Measurements from ENCODE around the gene C9orf43. TPM values are rescaled to one million over a fixed set of nuclear protein-coding genes. Genes with fewer than 3 reads are reported as not detected.
"Not testable (repeated sequence)": the region's sequence is repeated elsewhere in the genome, so short reads cannot be mapped to it uniquely, and the experiment has no call there.

Gene C9orf43
- polyA plus RNA-seq, 1 experiment: 0.23 TPM

GRCh38 chr9:113401027-113401792, 9.3 kb upstream of the C9orf43 start, which contains the start of gene ALAD:
TSS of gene ALAD (minus strand) at chr9:113401284. CDS start at chr9:113393559, 7,725 bp downstream.
- CTCF ChIA-PET: interaction anchor here (0.5 to 10.2 kb wide), 27 partner anchors 8 to 1972 kb away, joined by 3 to 74 read pairs (median 4); partner anchors contain the start of genes BSPRY, C9orf43, CDC26 and HDHD3
- Histone ChIP-seq H3K36me3 (ENCODE audit: control insufficient read depth, insufficient read depth, low read length) (no peaks in the 10 kb centered on the region), H3K27me3 (ENCODE audit: control insufficient read depth, insufficient read depth, low read length) (no peaks in the 10 kb centered on the region), H3K4me3 (ENCODE audit: low read depth, low read length) (peak within 1 kb of the TSS; percentile 76)
- peak; percentile 95 for TF ChIP-seq CTCF (IDR thresholded peaks at IDR 0.05; ENCODE audit: insufficient read depth, low read depth, low read length)
- POLR2A ChIA-PET: interaction anchor here (0.5 to 1.4 kb wide), 4 partner anchors 9 to 251 kb away, joined by 3 to 8 read pairs (median 4); partner anchors contain the start of genes C9orf43, POLE3, SLC31A2 and WDR31
- peak; percentile 87 for DNase-seq (ENCODE audit: low read depth)

GRCh38 chr9:113403646-113404045, 6.9 kb upstream of the C9orf43 start:
- TF ChIP-seq CTCF (IDR thresholded peaks at IDR 0.05; ENCODE audit: insufficient read depth, low read depth, low read length): no peak
- POLR2A ChIA-PET: interaction anchor here (0.7 kb wide), 1 partner anchor 52 kb away, joined by 18 read pairs; no protein-coding TSS in a partner anchor
- Histone ChIP-seq H3K4me3 (ENCODE audit: low read depth, low read length) (no peak overlapping the region), H3K27me3 (ENCODE audit: control insufficient read depth, insufficient read depth, low read length) (no peaks in the 10 kb centered on the region), H3K36me3 (ENCODE audit: control insufficient read depth, insufficient read depth, low read length) (peaks cover 1% of the 10 kb centered on the region; the same call in 1 of the 2 replicates)
- DNase-seq (ENCODE audit: low read depth): no peak
- CTCF ChIA-PET: interaction anchor here (0.6 to 10.2 kb wide), 6 partner anchors 9 to 188 kb away, joined by 3 to 74 read pairs (median 4); partner anchors contain the start of genes CDC26, PRPF4 and WDR31

- H3K27me3 ChIP-seq (ENCODE audit: control insufficient read depth, insufficient read depth, low read length); H3K36me3 ChIP-seq (ENCODE audit: control insufficient read depth, insufficient read depth, low read length); H3K4me3 ChIP-seq (ENCODE audit: low read depth, low read length); DNase-seq (ENCODE audit: low read depth); POLR2A ChIA-PET: not testable (repeated sequence)
- CTCF ChIA-PET: interaction anchor here (0.9 to 10.2 kb wide), 6 partner anchors 10 to 213 kb away, joined by 3 to 74 read pairs (median 4); partner anchors contain the start of genes CDC26, PRPF4 and RNF183
Observed at GRCh38 chr9:113406353-113406752, 4.2 kb upstream of the C9orf43 start.

- POLR2A ChIA-PET; H3K4me3 ChIP-seq (ENCODE audit: low read depth, low read length): not testable (repeated sequence)
Observed at GRCh38 chr9:113406873-113407511, 3.6 kb upstream of the C9orf43 start.

More at GRCh38 chr9:113406873-113407511, 3.6 kb upstream of the C9orf43 start:
- DNase-seq (ENCODE audit: low read depth); H3K36me3 ChIP-seq (ENCODE audit: control insufficient read depth, insufficient read depth, low read length); H3K27me3 ChIP-seq (ENCODE audit: control insufficient read depth, insufficient read depth, low read length): not testable (repeated sequence)
- peak; percentile 84 for TF ChIP-seq CTCF (IDR thresholded peaks at IDR 0.05; ENCODE audit: insufficient read depth, low read depth, low read length)
- CTCF ChIA-PET: interaction anchor here (1.0 to 10.2 kb wide), 7 partner anchors 7 to 175 kb away, joined by 3 to 74 read pairs (median 3); partner anchors contain the start of genes ALAD, CDC26, PRPF4 and RNF183
